ENCODE data around the gene SEC31B. TPM values are rescaled to one million over a fixed set of nuclear protein-coding genes. Genes with fewer than 3 reads are reported as not detected.

SEC31B gene
- total RNA-seq, 1 experiment from 2014 or later: 6.3 TPM

DNA sequence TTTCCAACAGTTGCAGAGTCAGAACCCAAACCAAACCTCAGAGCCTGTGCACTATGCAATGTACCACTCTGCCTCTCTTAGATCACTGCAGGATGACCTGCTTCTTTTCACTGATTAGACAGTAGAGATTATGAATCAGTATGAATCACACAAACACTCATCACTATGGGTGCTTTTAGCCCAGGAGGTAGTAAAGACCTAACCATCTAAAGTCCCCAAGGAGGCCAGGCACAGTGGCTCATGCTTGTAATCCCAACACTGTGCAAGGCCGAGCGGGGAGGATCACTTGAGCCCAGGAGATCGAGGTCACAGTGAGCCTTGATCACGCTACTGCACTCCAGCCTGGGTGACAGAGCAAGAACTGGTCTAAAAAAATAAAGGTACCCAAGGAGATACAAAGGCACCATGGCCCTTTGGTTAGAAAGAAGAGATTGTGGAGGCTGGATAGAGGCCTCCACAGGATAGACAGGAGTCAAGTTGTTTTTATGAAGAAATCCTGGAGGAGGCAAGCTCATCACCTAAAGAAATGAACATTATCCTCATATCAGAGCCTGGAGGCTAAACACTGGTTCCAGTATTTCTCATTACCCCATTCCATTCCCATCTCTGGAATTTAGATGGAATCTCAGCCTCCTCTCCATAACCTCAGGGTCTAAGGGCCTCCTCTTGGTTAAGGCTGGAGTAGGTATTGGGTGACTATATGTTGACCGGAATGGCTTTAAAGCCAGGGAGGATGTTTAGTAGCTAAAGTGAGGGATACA is 12.9 kb downstream of the SEC31B start:
- H3K4me3 Mint-ChIP-seq: no peak overlapping the region
- H3K4ac ChIP-seq (ENCODE audit: low read depth, low read length): no peak overlapping the region
- no peaks in the 10 kb centered on the region for H3K23me2 ChIP-seq (ENCODE audit: insufficient read length, low read depth, low read length, poor library complexity, severe bottlenecking)
- no peak overlapping the region for H2BK120ac ChIP-seq (ENCODE audit: low read depth, low read length, poor library complexity, severe bottlenecking)
- H4K8ac ChIP-seq (replicated peaks; ENCODE audit: insufficient read length, low read depth, low read length): no peak overlapping the region
- H3K18ac ChIP-seq (ENCODE audit: insufficient read length, low read depth, low read length): no peak overlapping the region
- no peak overlapping the region for H3K9ac ChIP-seq (ENCODE audit: extremely low read depth, insufficient read length, low read length)
- H3K23ac ChIP-seq (ENCODE audit: insufficient read length, low read depth, low read length): no peak overlapping the region
- no peak overlapping the region for H3K14ac ChIP-seq (ENCODE audit: insufficient read depth, low read length)
- H4K20me1 ChIP-seq (ENCODE audit: control insufficient read depth, insufficient read depth, insufficient read length): no peaks in the 10 kb centered on the region
- H3K79me2 ChIP-seq (ENCODE audit: insufficient read depth, low read length): no peaks in the 10 kb centered on the region
- no peaks in the 10 kb centered on the region for H3K27me3 ChIP-seq (ENCODE audit: insufficient read depth, low read length)
- no peak overlapping the region for H4K5ac ChIP-seq (ENCODE audit: insufficient read length, low read depth, low read length)
- no CpG with 5 or more reads among the region's 5 CpGs for WGBS (ENCODE audit: extremely low coverage, insufficient read length, low lambda C conversion rate)
- H3K27ac ChIP-seq (ENCODE audit: insufficient read length, low read depth, low read length): no peak overlapping the region
- H2BK5ac ChIP-seq (ENCODE audit: insufficient read length, low read length): no peak overlapping the region
- no peak overlapping the region for H2BK15ac ChIP-seq (ENCODE audit: low read depth, low read length)
- no peaks in the 10 kb centered on the region for H3K4me1 ChIP-seq (ENCODE audit: insufficient read depth, low read length)
- no peak overlapping the region for H2AK5ac ChIP-seq (ENCODE audit: insufficient read length, low read length)
- no peak overlapping the region for H2AFZ ChIP-seq (ENCODE audit: low read length)
- H3K9me3 ChIP-seq (ENCODE audit: control insufficient read depth, low read depth, low read length): no peaks in the 10 kb centered on the region
- H3K4me2 ChIP-seq (ENCODE audit: insufficient read depth, insufficient read length, low read length): no peak overlapping the region
- peaks cover 0 to 3% (median 0%) of the 10 kb centered on the region in 3 experiments; a peak in 2 of 7 replicates for H3K36me3 Mint-ChIP-seq (ENCODE audit: insufficient read depth in 1 of 3, low read depth in 3 of 3)
- no peaks in the 10 kb centered on the region for H3K79me1 ChIP-seq (ENCODE audit: insufficient read depth, low read depth, low read length, poor library complexity, severe bottlenecking)
- no peak overlapping the region for H2BK12ac ChIP-seq (ENCODE audit: insufficient read length, low read depth, low read length)
- peaks cover 66% of the 10 kb centered on the region for H3K27me3 Mint-ChIP-seq (ENCODE audit: low read depth)
- no peak for DNase-seq
- no peaks in the 10 kb centered on the region for H3K9me3 Mint-ChIP-seq
- no peak overlapping the region for H2BK20ac ChIP-seq (ENCODE audit: low read depth, low read length, poor library complexity, severe bottlenecking)
- H3K27ac Mint-ChIP-seq: no peak overlapping the region; a peak in 1 of 7 replicates
- no peak for TF ChIP-seq CTCF (conservative IDR thresholded peaks at IDR 0.05)
- H4K91ac ChIP-seq (ENCODE audit: insufficient read length, low read depth, low read length): no peak overlapping the region
- H3T11ph ChIP-seq (ENCODE audit: low read length): no peak overlapping the region
- no peak overlapping the region for H3K56ac ChIP-seq (ENCODE audit: insufficient read length, low read depth, low read length)
- peaks cover 2% of the 10 kb centered on the region in 2 experiments; a peak in 2 of 4 replicates for H3K4me1 Mint-ChIP-seq
